Activated CD8-positive, alpha-beta memory T cell treated with anti-CD3 and anti-CD28 coated beads, Interleukin-2, amount 50 U/mL, for 1 hour (primary cell): ENCODE data around the gene PODN.

Source experiments
- DNase-seq: peaks from one replicate; pipeline ENCODE4 v3.0.0-alpha.2; 2020; ENCODE audit errors: extremely low read depth

PODN gene

GRCh38 chr1:53114581-53115400 lies 52.8 kb downstream of the PODN start:
- no peak for DNase-seq

GRCh38 chr1:53115403-53116306 lies 53.6 kb downstream of the PODN start:
- DNase-seq: no peak

- DNase-seq: no peak
Observed at GRCh38 chr1:53116307-53116810, 54.3 kb downstream of the PODN start.

- no peak for DNase-seq
Observed at GRCh38 chr1:53116933-53117600, 55.1 kb downstream of the PODN start.

- DNase-seq: no peak
Observed at GRCh38 chr1:53117836-53118235, 55.8 kb downstream of the PODN start.

- no peak for DNase-seq
Observed at GRCh38 chr1:53120659-53121058, 58.6 kb downstream of the PODN start.

- no peak for DNase-seq
Observed at GRCh38 chr1:53121319-53122172, 59.5 kb downstream of the PODN start.

GRCh38 chr1:53122201-53122885 lies 60.3 kb downstream of the PODN start:
- DNase-seq: no peak

GRCh38 chr1:53122961-53123413 lies 61.0 kb downstream of the PODN start:
- DNase-seq: no peak

- no peak for DNase-seq
Observed at GRCh38 chr1:53123453-53124140, 61.6 kb downstream of the PODN start.

- DNase-seq: no peak
Observed at GRCh38 chr1:53125122-53125521, 63.1 kb downstream of the PODN start.

- DNase-seq: no peak
Observed at GRCh38 chr1:53125623-53126360, 63.8 kb downstream of the PODN start.

GRCh38 chr1:53126495-53126894 lies 64.5 kb downstream of the PODN start:
- no peak for DNase-seq

- no peak for DNase-seq
Observed at GRCh38 chr1:53127546-53127945, 65.5 kb downstream of the PODN start.

- DNase-seq: no peak
Observed at GRCh38 chr1:53128401-53128800, 66.4 kb downstream of the PODN start.

GRCh38 chr1:53129891-53130597 lies 68.0 kb downstream of the PODN start:
- DNase-seq: no peak

GRCh38 chr1:53130598-53130877 lies 68.5 kb downstream of the PODN start:
- no peak for DNase-seq

- no peak for DNase-seq
Observed at GRCh38 chr1:53130878-53131589, 69.0 kb downstream of the PODN start.
